Stimulated activated CD4-positive, alpha-beta T cell treated with anti-CD3 and anti-CD28 coated beads, Interleukin-2, amount 100 ng/mL, for 24 hours (primary cell): Measurements from ENCODE around the gene OTUB1.
"Not testable (repeated sequence)": the region's sequence is repeated elsewhere in the genome, so short reads cannot be mapped to it uniquely, and the experiment has no call there.

Source experiments
- DNase-seq, 2 donors: peaks; one replicate each; pipeline ENCODE4 v3.0.0-alpha.2; 2020

OTUB1 gene

DNA sequence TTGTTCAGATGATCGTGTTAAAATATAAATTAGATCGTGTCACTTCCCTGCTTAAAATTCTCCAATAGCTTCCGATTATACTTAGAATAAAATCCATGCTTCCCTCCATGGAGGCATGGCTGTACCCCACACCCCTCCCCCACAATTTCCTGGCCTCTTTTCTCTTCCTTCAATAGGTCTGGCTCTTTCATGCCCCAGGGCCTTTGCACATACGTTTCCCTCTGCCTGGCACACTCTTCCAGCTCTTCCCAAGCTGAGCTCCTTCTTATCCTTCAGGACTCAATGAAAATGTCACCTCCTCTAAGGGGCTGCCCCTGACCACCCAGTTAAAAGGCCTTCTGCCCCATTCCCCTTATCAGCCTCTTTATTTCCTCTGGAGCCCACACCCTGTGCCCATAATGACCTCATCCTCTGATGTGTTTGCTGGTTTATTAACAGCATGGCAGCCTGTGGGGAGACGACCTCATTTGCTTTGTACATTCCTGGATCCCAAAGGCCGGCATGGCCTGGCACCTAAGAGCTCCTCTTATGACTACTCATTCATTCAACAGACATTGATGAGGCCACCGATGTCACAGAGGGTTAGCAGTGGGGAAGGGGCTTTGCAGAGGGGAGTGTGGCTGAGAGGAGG is 40.5 kb downstream of the OTUB1 start:
- no peak for DNase-seq

- no peak for DNase-seq
These were observed 41.6 kb downstream of the OTUB1 start for GRCh38 chr11:64027651-64028397.

DNA sequence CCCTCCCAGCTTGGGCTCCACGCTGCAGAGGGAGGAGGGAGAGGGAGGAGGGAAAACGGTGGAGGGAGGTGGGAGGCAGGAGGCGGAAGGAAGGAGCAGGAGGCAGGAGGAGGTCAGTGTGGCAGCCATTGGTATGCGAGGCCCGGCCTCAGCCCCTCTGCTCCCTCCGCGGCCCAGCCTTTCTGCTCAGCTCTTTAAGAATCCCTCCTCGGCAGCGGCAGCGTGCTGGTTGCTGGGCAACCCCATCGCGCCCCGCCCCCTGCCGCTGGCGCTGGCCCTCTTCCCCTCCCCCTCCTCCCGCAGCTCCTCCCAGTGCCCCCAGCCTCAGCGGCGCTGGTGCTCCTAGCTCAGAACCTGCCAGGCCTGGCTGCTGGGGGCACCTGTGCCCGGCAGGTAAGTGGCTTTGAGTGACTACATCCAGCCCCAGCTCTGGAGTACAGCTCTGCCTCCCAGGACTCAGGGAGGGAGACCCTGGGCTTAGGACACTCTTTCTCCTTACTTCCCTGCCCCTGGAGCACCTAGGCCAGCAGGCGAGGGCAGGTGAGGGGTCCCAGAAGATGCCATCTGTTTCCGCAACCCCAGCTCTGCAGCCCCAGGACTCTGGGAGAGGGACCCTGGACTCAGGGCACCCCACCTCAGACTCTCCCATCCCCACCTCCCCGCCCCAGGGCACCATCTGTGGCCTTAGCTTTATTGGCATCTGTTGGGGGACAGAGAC is 42.3 kb downstream of the OTUB1 start:
- DNase-seq, result peak in 1 of 2 donors; percentile 27

- DNase-seq, result no peak
These were observed 43.5 kb downstream of the OTUB1 start for GRCh38 chr11:64029773-64030172.

- DNase-seq, result no peak
These were observed 44.8 kb downstream of the OTUB1 start for GRCh38 chr11:64031001-64031400.

DNA sequence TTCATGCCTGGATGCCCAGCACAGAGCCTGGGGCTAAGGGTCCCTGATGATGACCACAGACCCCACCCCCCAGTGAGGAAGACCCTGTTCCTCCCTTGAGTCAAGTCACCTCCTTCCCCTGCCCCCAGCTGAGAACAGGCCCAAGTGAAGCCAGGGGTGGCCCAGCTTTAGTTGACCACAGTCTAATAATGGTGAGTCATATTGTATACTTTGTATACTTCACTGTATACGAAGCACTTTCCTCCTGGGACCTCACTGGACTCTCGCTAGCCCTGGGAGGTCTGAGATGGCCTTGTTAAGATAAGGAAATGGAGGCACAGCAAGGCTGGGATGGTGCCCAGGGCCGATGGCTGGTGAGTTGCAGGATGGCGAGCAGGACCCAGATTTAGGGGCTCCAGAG is 45.8 kb downstream of the OTUB1 start:
- DNase-seq, result no peak

GRCh38 chr11:64034411-64034811 is 48.2 kb downstream of the OTUB1 start:
- DNase-seq, result no peak

- no peak for DNase-seq
These were observed 48.9 kb downstream of the OTUB1 start for GRCh38 chr11:64035081-64035524.

DNA sequence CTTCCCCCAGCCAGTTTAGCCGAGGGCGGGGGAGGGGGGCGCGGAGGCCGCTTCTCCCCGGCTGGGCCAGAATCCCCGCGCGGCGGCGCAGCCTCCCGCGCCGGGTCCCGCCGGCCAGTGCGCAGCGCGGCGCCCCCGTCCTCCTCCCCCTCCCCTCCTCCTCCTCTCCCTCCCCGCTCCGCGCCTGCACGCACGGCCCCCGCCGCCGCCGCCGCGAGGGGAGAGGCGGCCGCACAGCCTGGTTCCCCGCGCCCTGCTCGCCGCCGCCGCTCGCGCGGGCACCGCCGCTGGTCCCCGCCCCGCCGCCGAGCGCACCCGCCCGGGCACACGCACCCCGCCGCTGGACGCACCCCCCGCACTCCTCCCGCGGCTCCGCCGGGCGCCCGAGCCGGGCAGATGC is 49.3 kb downstream of the OTUB1 start, which contains the start of gene FLRT1:
Gene FLRT1, plus strand, starts transcription at position 356 of the 400 bp plus-strand sequence. CDS start 80,337 bp downstream, outside the sequence.
- DNase-seq, result no peak

DNA sequence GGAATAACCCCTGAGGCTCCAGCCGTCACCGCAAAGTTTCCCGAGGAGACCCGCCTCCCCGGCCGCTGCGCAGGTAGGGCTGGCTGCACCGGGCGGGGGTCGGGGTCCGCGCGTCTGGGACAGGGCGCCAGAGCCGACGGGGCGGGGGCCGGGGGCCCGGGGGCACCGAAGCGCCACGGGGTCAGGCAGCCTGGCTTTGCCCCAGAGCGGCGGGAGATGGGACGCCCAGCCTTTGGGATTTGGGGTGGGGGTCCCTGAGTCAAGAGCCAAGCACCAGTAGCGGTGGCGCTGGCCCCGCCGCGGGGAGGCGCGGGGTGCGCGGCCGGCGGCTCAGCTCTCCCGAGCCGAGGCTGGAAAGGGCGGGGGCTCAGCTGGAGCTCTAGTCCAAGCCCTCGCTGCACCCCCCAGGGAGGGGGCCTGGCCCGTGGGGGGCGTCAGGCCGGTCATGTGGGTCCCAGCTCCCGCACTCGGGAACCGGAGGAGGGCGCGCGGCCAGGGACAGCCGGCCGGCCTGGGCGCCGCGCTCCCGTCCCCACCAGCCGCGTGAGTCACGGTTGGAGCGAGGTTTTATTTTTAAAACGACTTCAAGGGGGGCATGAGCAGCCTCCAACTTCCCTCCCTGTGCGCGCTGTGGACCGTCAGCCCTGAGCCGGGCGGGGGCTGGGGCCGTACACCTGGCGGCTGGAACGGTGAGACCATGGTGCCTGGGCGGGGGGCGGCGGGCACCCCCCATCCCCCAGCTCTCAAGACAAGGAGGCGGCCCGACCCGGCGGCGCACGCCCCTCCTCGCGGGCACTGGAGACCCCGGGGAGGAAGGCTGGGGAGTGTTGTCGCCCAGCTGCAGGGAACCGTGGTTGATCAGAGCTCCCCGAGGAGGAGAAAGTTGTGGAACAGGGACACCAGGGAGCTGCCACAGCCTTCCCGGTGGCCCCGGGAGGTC is 50.1 kb downstream of the OTUB1 start:
- peak in 1 of 2 donors; percentile 18 for DNase-seq

DNA sequence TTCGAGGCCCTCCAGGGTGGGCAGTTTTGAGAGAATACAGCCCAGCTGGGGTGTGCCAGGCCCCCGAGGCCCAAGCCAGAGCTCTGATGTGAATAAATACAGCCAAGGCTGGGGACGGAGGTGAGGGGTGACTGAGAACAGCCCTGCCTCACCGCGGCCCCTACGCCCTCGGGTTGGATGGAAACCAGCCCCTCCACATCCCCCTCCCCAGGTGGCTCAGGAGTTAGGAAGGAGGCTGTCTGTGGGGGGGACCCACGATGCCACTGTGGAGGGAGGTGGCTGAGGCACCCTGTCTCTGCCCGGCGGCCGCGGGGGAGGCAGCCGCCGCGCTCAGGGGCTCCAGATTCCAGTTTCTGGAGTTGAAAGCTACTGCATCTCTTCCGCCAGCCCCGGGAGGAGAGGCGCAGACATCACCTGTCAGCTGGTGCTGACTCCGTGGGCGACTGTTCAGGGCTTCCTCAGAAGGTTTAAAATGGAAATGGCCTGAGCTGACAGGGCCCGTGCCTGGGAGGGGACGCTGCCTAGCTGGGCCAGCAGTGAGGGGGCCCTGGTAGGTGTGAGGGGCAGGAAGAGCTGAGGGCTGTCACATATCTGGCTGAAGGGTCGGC is 50.9 kb downstream of the OTUB1 start:
- peak in 1 of 2 donors; percentile 15 for DNase-seq

- DNase-seq, result no peak
These were observed 52.3 kb downstream of the OTUB1 start for GRCh38 chr11:64038500-64038899.

DNA sequence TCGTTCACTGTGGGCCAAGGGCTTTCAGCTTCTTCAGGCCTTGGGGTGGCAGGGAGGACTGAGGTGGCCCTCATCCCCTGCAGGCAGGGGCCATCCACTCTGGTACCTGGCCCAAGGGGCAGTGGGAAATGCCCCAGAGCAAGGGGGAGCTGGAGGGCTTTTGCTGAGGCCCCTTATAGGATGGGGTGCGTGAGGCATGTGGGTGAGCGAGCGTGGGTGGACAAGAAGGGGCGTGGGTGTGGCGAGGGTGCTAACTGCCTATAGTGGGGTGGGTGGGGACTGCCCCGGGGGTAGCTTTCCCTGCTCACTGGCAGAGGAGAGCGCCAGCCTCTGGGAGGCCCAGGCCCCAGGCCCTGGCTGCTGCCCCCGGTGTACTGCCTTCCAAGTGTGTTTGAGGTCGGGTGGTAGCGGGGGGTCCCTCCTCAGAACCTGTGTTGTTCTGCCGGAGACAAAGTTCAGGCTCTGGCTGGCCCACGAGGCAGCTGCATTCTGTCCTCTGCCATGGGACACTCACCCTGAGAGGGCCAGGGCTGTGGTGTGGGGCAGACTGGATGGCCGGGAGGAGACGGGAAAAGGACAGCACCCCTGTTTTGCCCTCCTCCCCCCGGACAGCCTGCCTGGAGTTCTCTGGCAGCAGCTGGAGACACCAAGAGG is 52.9 kb downstream of the OTUB1 start:
- no peak for DNase-seq

- DNase-seq, result no peak
These were observed 54.6 kb downstream of the OTUB1 start for GRCh38 chr11:64040684-64041322.

DNA sequence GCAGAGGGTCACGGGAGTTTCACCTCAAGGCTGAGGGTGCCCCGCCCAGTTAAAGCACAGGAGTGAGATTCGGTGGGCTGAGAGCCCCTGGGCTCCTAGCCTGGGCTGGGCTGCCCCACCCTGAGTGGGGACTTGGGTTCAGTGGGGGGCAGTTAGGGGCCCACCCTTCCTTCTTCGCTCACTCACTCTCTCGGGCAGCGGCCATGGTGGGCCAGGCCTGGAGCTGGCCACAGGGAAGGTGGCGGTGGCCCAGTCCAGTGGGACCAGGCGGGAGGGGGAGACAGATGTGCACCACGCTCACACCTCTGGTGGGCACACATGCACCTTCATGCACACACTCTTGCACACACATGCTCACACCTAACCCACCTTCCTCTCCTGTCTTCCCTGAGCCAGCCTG is 55.6 kb downstream of the OTUB1 start:
- DNase-seq, result no peak

DNA sequence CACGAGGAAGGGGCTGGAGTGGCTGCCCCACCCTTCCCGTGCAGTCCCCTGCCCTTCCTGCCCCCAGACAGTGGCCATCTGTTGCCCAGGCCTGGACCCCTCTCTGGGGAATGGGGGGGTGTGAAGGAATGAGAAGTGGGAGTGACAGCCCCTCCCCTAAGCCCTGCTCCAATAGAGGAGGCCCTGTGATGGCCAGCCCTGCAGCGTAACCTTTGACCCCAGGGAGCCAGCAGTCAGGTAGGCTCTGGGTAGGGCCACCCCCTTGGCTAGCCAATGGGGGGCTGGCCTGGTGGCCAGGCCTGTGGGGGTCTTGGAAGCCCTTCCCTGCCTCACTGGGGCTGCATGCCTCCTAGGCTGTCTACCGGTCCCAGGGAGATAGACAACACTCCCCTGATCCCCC is 56.1 kb downstream of the OTUB1 start:
- DNase-seq, result no peak

DNA sequence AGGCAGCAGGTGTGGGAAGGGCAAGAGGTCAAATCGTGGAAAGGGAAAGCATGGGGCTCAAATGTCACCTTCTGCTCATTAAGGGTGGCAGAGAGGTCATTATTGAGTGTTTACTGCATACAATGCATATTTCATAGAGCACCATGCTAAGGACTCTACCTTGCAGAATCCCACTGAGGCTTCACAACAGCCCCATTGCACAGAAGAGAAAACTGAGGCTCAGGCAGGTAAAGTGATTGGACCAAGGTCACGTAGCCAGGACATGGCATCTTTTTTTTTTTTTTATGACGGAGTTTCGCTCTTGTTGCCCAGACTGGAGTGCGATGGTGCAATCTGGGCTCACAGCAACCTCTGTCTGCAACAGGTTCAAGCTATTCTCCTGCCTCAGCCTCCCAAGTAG is 57.3 kb downstream of the OTUB1 start:
- DNase-seq, result no peak

GRCh38 chr11:64044730-64045393 is 58.6 kb downstream of the OTUB1 start:
- DNase-seq, result no peak

DNA sequence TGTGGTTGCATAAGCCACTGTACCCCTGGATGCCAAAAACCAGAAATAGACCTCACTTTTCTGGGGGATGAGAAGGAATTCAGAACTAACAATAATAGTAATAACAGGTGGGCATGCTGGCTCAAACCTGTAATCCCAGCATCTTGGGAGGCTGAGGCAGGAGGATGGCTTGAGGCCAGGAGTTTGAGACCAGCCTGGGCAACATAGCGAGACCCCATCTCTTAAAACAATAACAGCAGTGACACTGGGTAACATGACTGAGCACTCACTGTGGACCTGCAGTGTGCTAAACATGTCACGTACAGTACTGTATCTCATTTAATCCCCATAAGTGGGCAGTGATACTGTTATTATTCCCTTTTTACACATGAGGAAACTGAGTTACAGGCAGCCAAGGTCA is 59.5 kb downstream of the OTUB1 start:
- DNase-seq, result no peak

- DNase-seq, result not testable (repeated sequence)
These were observed 61.1 kb downstream of the OTUB1 start for GRCh38 chr11:64047373-64047772.
